Naive thymus-derived CD4-positive, alpha-beta T cell (primary cell): Measurements from ENCODE around the gene FFAR4. TPM values are rescaled to one million over a fixed set of nuclear protein-coding genes. Genes with fewer than 3 reads are reported as not detected.

Experiments
- ATAC-seq: fragments of 150-1000 bp; cut with Tn5 transposase; 2 replicates; pipeline ENCODE4 v1.10.0; 2021; ENCODE audit warnings: mild to moderate bottlenecking, moderate library complexity
- CTCF ChIA-PET: fragments of 350-600 bp; sonication (Branson Sonifier 250); formaldehyde crosslinking; loops from one replicate; lab custom pipeline; 2021; ENCODE audit warnings: antibody characterized with exemption; lab: Charles Lee
- POLR2A ChIA-PET: fragments of 350-600 bp; sonication (Branson Sonifier 250); formaldehyde crosslinking; loops from one replicate; lab custom pipeline; 2021; ENCODE audit warnings: antibody characterized with exemption, inconsistent platforms; lab: Charles Lee
- DNase-seq, 9 donors: peaks; one replicate each; pipeline versions ENCODE4 v3.0.0 to v3.0.0-alpha.2; 2020 to 2022; ENCODE audit warnings: mixed read lengths in 1 of 9
- H3K27ac ChIP-seq: one replicate; pipeline ENCODE4 v1.7.0; 2013; ENCODE audit warnings: mild to moderate bottlenecking, low read depth, low read length, moderate library complexity
- H3K27me3 ChIP-seq, 2 donors: one replicate each; pipeline ENCODE4 v1.7.0; 2013; ENCODE audit warnings: low read length in 2 of 2, mild to moderate bottlenecking in 2 of 2, moderate library complexity in 2 of 2; ENCODE audit not compliant: control insufficient read depth in 2 of 2, insufficient read depth in 2 of 2
- H3K36me3 ChIP-seq, 3 experiments: 1 replicate in 2 of 3; 2 replicates in 1 of 3; pipeline ENCODE4 v1.7.0; 2013; ENCODE audit warnings: low read length in 3 of 3, mild to moderate bottlenecking in 3 of 3, moderate library complexity in 1 of 3; ENCODE audit not compliant: insufficient read depth in 3 of 3, control insufficient read depth in 2 of 3
- H3K4me1 ChIP-seq, 2 donors: one replicate each; pipeline ENCODE4 v1.7.0; 2013; ENCODE audit warnings: low read length in 2 of 2, mild to moderate bottlenecking in 2 of 2, moderate library complexity in 1 of 2; ENCODE audit not compliant: control insufficient read depth in 2 of 2, insufficient read depth in 2 of 2
- H3K4me3 ChIP-seq: 2 replicates; pipeline ENCODE4 v1.7.0; 2013; ENCODE audit warnings: mild to moderate bottlenecking, low read length
- H3K9me3 ChIP-seq, 3 experiments: 1 replicate in 2 of 3; 2 replicates in 1 of 3; pipeline ENCODE4 v1.7.0; 2013; ENCODE audit warnings: low read length in 3 of 3; ENCODE audit not compliant: control insufficient read depth in 2 of 3
- H3K27ac Mint-ChIP-seq, 9 donors: one replicate each; pipeline ENCODE4 v1.8.0; 2020 to 2022; ENCODE audit warnings: mixed read lengths in 9 of 9, mild to moderate bottlenecking in 8 of 9, moderate library complexity in 5 of 9, inconsistent platforms in 2 of 9
- H3K27me3 Mint-ChIP-seq, 5 donors: one replicate each; pipeline ENCODE4 v1.8.0; 2021 to 2022; ENCODE audit warnings: mixed read lengths in 5 of 5, mild to moderate bottlenecking in 1 of 5
- H3K36me3 Mint-ChIP-seq, 5 donors: one replicate each; pipeline ENCODE4 v1.8.0; 2020 to 2022; ENCODE audit warnings: mixed read lengths in 5 of 5, mild to moderate bottlenecking in 3 of 5, inconsistent platforms in 1 of 5
- H3K4me1 Mint-ChIP-seq, 7 donors: one replicate each; pipeline ENCODE4 v1.8.0; 2020 to 2022; ENCODE audit warnings: mixed read lengths in 7 of 7, mild to moderate bottlenecking in 3 of 7, inconsistent platforms in 1 of 7
- H3K4me3 Mint-ChIP-seq, 10 donors: one replicate each; pipeline ENCODE4 v1.8.0; 2020 to 2022; ENCODE audit warnings: mild to moderate bottlenecking in 10 of 10, mixed read lengths in 10 of 10, moderate library complexity in 6 of 10, inconsistent platforms in 2 of 10
- H3K9me3 Mint-ChIP-seq, 11 donors: one replicate each; pipeline ENCODE4 v1.8.0; 2020 to 2022; ENCODE audit warnings: mixed read lengths in 11 of 11, mild to moderate bottlenecking in 4 of 11, inconsistent platforms in 1 of 11, moderate library complexity in 1 of 11
- intact Hi-C, 2 donors: fragments of 100-400 bp; cut with micrococcal nuclease; formaldehyde crosslinking; loops; one replicate each; pipeline ENCODE4 v1.15.1; 2023
- polyA plus RNA-seq, 2 donors: library from polyadenylated mRNA; unstranded; fragments of 300-500 nt; fragmentation: Illumina TruSeq; gene quantifications; one replicate each; pipeline ENCODE4 v1.2.3, GENCODE V29; 2021
- total RNA-seq, 6 experiments: library from RNA in 5 of 6; stranded (reverse) in 5 of 6; gene quantifications; 1 replicate in 5 of 6; 2 replicates in 1 of 6; pipeline ENCODE4 v1.2.3 and lab custom pipeline; 2021 to 2026

FFAR4 gene
- total and polyA plus RNA-seq, 7 experiments from 2014 or later: not detected

DNA sequence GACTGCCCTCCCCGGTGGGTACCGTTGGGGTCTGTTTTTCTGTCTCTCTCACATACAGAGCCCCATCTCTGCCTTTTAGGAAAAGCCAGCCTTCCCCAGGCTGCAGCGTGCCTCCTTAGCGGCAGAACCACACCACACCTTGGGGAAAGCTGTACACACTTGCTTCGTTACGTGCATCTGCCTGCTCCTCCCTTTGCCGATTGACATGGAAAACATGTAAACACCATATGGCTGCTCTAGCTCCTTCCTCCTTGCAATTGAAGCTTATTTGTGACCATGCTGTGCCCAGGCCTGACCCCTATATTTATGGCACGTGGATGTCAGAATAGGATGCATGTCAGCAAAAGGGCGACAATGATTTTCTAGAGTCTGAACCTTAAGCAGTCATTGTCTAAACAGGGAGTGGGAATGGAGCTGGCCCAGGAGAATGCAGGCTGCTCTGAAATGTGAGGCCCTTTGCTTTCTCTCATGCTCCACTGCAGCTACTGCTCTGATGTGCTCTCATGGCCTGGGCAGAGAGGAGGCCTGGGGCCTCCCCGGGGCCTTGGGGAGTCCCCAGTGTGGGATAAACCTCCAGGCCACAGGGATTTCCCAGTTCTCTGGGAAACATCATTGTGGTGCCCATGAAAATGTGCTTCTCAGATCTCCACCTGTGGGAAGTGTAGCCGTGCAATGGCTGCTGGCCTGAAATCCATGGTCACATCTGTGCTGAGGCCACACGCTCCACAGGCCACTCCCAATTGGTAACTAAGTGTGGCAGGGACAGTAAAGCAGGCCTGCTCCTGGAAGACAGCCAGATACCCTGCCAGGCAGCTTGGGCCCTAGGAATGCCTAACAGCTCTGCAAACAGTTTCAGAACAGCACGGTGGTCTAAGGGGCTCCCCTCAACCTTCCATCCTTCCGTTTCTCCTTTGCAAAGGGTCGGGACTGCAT, 64.4 kb downstream of the FFAR4 start:
- H3K4me1 Mint-ChIP-seq: no peaks in the 10 kb centered on the region

More for the DNA sequence above, 64.4 kb downstream of the FFAR4 start:
- POLR2A ChIA-PET: no interaction called here
- Histone ChIP-seq H3K4me1 (no peaks in the 10 kb centered on the region), H3K4me3 (no peak overlapping the region), H3K9me3 (no peaks in the 10 kb centered on the region), H3K27me3 (no peaks in the 10 kb centered on the region), H3K27ac (no peak overlapping the region), H3K36me3 (no peaks in the 10 kb centered on the region)
- DNase-seq (no peak), ATAC-seq (no peak)
- no peak overlapping the region for H3K4me3 Mint-ChIP-seq
- no peak overlapping the region for H3K27ac Mint-ChIP-seq
- CTCF ChIA-PET: no interaction called here
- no peaks in the 10 kb centered on the region for H3K36me3 Mint-ChIP-seq
- intact Hi-C loops: no loop called here
- H3K9me3 Mint-ChIP-seq: peaks cover 0 to 4% (median 0%) of the 10 kb centered on the region in 11 donors
- peaks cover 0 to 32% (median 19%) of the 10 kb centered on the region in 5 donors for H3K27me3 Mint-ChIP-seq

Other genes with a start within 250 kb of the FFAR4 start
- 10 to 100 TPM in 1 of 5 experiments, 1 to 10 TPM in 3, under 1 TPM in 1; 0.57 to 31.2 (median 1.5) TPM for gene MYOF, start 84.3 kb upstream of the FFAR4 start, total RNA-seq
- not detected for gene MYOF, start 84.3 kb upstream of the FFAR4 start, polyA plus RNA-seq
- gene CEP55, start 70.1 kb upstream of the FFAR4 start, total RNA-seq: 10 to 100 TPM in 1 of 5 experiments, under 1 TPM in 1, not detected in 3; 0.54 to 48.6 TPM
- not detected for gene CEP55, start 70.1 kb upstream of the FFAR4 start, polyA plus RNA-seq
- gene RBP4, start 34.6 kb downstream of the FFAR4 start, total RNA-seq: not detected
- gene RBP4, start 34.6 kb downstream of the FFAR4 start, polyA plus RNA-seq: not detected
- not detected for gene PDE6C, start 45.9 kb downstream of the FFAR4 start, total RNA-seq
- not detected for gene PDE6C, start 45.9 kb downstream of the FFAR4 start, polyA plus RNA-seq
- 10 to 100 TPM; 15.5 to 31.0 (median 22.7) TPM for gene FRA10AC1, start 135.9 kb downstream of the FFAR4 start, total RNA-seq
- gene FRA10AC1, start 135.9 kb downstream of the FFAR4 start, polyA plus RNA-seq: 1 to 10 TPM; 4.4 to 6.8 TPM
- not detected for gene LGI1, start 191.3 kb downstream of the FFAR4 start, total RNA-seq
- gene LGI1, start 191.3 kb downstream of the FFAR4 start, polyA plus RNA-seq: not detected